Activated CD4-positive, alpha-beta T cell treated with anti-CD3 and anti-CD28 coated beads, Interleukin-2, amount 10 ng/mL, durations not matched to agents 24 days and 14 days (primary cell): ENCODE measurements around the gene SLC13A3. TPM values are rescaled to one million over a fixed set of nuclear protein-coding genes. Genes with fewer than 3 reads are reported as not detected.

Source experiments
- DNase-seq: peaks from one replicate; pipeline ENCODE4 v3.0.0; 2022
- H3K27ac Mint-ChIP-seq: one replicate; pipeline ENCODE4 v1.8.0; 2022; ENCODE audit warnings: mild to moderate bottlenecking, mixed read lengths
- H3K27me3 Mint-ChIP-seq: one replicate; pipeline ENCODE4 v1.8.0; 2022; ENCODE audit warnings: mixed read lengths
- H3K36me3 Mint-ChIP-seq: one replicate; pipeline ENCODE4 v1.8.0; 2022; ENCODE audit warnings: low read depth, mild to moderate bottlenecking, mixed read lengths
- H3K4me1 Mint-ChIP-seq: one replicate; pipeline ENCODE4 v1.8.0; 2021; ENCODE audit warnings: mixed read lengths
- H3K4me3 Mint-ChIP-seq: one replicate; pipeline ENCODE4 v1.8.0; 2022; ENCODE audit warnings: mild to moderate bottlenecking, moderate library complexity, mixed read lengths
- H3K9me3 Mint-ChIP-seq: one replicate; pipeline ENCODE4 v1.8.0; 2021; ENCODE audit warnings: mixed read lengths
- intact Hi-C: fragments of 100-400 bp; cut with micrococcal nuclease; formaldehyde crosslinking; loops from one replicate; pipeline ENCODE4 v1.15.1; 2023
- total RNA-seq: library from RNA; stranded (reverse); gene quantifications from 2 replicates; pipeline ENCODE4 v1.2.3, GENCODE V29; 2022

The SLC13A3 gene
- total RNA-seq, 1 donor from 2014 or later = not detected

DNA sequence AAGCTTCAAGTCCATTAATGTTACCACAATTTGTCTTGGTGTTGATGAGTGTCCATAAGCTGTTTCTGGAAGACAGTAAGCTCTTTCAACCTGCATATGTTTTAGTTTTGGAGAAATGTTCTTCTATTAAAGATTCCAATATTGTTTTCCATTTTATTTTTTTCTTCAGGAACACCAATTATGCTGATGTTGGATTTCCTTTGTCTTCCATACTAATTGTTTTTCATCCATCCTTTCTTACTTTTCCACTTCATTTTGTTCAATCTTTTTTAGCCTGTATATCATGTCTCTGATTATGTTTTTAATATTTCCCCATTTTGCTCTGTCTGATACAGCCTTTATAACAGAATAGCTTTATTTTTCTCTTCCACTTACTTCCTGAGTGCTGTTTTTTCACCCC is 21.9 kb downstream of the SLC13A3 start:
- Mint-ChIP-seq H3K4me3 (no peak overlapping the region), H3K36me3 (peaks cover under 1% of the 10 kb centered on the region), H3K27me3 (peaks cover 33% of the 10 kb centered on the region), H3K4me1 (peaks cover 6% of the 10 kb centered on the region), H3K9me3 (peaks cover 7% of the 10 kb centered on the region), H3K27ac (no peak overlapping the region)
- intact Hi-C loops = no loop called here
- DNase-seq = no peak

DNA sequence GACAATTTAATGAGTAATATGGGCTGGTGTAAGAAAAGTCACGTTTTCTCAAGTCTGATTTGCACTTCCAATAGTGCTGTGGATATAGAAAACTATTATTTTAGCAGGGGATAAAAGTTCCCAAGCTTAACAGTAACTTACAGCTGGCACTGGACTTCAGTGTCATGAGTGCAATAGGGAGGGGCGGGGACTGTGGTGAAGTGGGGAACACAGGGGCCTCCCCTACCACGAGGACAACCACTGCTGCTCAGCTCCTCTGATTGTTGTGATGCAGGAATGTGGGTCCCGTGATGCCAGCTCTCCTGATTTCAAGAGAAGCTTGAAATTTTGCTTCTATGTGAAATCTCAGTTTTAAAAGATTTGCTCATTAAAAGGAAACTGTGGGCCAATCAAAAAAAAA is 24.0 kb downstream of the SLC13A3 start:
- Mint-ChIP-seq H3K4me3 (no peak overlapping the region), H3K27me3 (peaks cover 44% of the 10 kb centered on the region), H3K9me3 (peaks cover 20% of the 10 kb centered on the region), H3K4me1 (peaks cover 6% of the 10 kb centered on the region), H3K36me3 (peaks cover 2% of the 10 kb centered on the region), H3K27ac (no peak overlapping the region)
- DNase-seq = no peak
- intact Hi-C loops = no loop called here

DNA sequence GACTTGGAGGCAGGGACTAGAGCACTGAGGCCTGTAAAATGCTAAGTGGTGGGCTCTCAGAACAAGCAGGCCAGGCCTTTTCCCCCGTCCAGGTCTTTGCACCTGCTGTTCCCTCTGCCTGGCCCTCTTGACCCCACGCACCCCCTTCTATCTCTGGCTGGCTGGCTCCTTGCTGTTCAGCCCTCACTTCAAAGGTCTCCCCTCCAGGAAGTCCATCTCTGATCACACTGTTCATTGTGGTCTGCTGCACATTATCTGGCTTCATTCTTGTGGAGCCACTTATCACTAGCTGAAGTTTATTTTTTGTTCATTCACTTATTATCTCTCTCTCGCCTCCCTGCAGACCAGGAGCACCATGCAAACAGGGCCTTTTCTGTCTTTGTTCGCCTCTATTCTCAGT is 24.5 kb downstream of the SLC13A3 start:
- DNase-seq = no peak
- H3K36me3 Mint-ChIP-seq = peaks cover 2% of the 10 kb centered on the region
- H3K4me1 Mint-ChIP-seq = peaks cover 6% of the 10 kb centered on the region
- no peak overlapping the region for H3K27ac Mint-ChIP-seq
- intact Hi-C loops = no loop called here
- peaks cover 20% of the 10 kb centered on the region for H3K9me3 Mint-ChIP-seq
- peaks cover 48% of the 10 kb centered on the region for H3K27me3 Mint-ChIP-seq
- no peak overlapping the region for H3K4me3 Mint-ChIP-seq

DNA sequence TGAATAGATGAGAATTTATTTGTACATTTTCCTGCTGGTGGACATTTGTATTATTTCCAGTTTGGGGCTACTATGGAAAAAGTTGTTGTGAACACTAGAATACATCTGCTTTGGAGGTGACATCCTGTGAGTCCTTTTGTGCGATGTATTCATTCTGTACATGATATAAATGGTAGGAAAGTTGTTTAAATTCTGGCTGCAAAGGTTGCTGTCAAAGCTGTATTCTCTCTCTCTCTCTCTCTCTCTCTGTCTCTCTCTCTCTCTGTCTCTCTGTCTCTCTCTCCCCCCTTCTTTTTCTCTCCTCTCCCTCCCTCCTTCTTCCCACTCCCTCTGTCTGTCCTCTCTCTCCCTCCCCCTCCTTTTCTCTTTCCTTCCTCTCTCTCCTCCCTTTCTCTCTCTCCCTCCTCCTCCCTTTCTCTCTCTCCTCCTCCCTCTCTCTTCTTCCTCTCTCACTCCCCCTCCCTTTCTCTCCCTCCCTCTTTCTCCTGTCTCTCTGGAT is 25.3 kb downstream of the SLC13A3 start:
- Mint-ChIP-seq H3K36me3 (peaks cover 2% of the 10 kb centered on the region), H3K27me3 (peaks cover 51% of the 10 kb centered on the region), H3K4me3 (no peak overlapping the region), H3K27ac (no peak overlapping the region), H3K9me3 (peaks cover 20% of the 10 kb centered on the region), H3K4me1 (peaks cover under 1% of the 10 kb centered on the region)
- intact Hi-C loops = no loop called here
- DNase-seq = no peak

DNA sequence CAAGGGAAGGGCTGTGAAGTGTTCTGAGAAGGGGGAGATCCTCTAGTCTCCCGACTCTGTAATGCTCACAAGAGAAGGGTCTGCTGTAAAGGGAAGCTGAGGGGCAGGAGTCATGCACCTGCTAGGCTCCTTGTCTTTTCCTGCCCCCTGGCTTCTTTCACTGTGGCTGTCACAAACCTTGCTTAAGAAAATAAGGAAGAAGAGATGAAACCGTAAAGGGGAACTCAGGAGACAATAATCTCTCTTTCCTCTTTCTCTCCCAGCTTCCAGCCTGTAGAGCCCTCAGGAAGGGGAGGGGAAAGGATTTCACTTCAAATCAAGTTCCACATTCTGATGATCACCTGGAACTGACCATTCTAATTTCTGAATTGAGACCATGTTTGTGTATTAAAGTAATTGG is 26.3 kb downstream of the SLC13A3 start:
- H3K4me3 Mint-ChIP-seq = no peak overlapping the region
- no peaks in the 10 kb centered on the region for H3K4me1 Mint-ChIP-seq

DNA sequence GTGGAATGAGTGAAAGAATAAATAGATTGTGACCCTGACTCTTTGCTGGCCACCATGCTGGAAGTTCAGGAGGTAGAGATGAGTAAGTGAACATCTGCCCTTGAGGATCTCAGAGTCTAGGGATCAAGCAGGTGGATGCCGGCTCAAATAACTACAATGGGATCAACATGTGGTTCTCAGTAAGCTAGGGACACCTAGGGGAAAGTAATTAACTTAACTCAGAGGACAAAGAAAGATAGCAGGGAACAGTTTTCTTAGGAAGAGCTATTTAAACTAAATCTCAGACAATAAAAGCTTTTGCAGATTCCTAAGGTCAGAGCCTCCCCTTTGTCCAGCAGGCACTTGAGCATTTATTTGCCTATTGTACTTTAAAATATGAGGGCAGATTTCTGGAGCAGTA is 29.1 kb downstream of the SLC13A3 start:
- peaks cover 12% of the 10 kb centered on the region for H3K9me3 Mint-ChIP-seq
- H3K4me3 Mint-ChIP-seq = no peak overlapping the region
- peaks cover 2% of the 10 kb centered on the region for H3K36me3 Mint-ChIP-seq
- intact Hi-C loops = no loop called here
- peaks cover 54% of the 10 kb centered on the region for H3K27me3 Mint-ChIP-seq
- H3K4me1 Mint-ChIP-seq = no peaks in the 10 kb centered on the region
- no peak for DNase-seq
- H3K27ac Mint-ChIP-seq = no peak overlapping the region

More for the DNA sequence above, 26.3 kb downstream of the SLC13A3 start:
- no peak for DNase-seq
- Mint-ChIP-seq H3K36me3 (peaks cover 2% of the 10 kb centered on the region), H3K27ac (no peak overlapping the region), H3K9me3 (peaks cover 20% of the 10 kb centered on the region), H3K27me3 (peaks cover 53% of the 10 kb centered on the region)
- intact Hi-C loops = no loop called here

DNA sequence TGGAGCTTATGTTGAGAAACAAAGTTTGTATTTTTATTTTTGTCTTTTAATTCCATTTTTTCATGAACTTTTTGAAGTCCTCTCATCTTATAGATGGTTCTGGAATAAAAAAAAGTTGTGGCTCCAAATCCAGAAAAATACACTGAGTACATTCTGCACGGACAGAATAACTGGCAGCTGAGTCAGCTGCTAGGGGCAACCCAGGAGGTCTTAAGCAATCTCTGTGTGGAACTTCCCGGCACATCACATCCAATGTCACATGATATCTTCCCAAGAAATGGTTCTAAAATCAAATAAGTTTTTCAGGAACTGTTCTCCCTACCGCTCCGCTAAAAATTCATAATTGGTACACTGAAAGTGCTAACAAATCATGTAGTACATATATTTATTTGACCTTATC is 29.8 kb downstream of the SLC13A3 start:
- Mint-ChIP-seq H3K27me3 (peaks cover 51% of the 10 kb centered on the region), H3K27ac (no peak overlapping the region), H3K4me3 (no peak overlapping the region), H3K36me3 (peaks cover 2% of the 10 kb centered on the region), H3K4me1 (no peaks in the 10 kb centered on the region), H3K9me3 (peaks cover 12% of the 10 kb centered on the region)
- DNase-seq = no peak
- intact Hi-C loops = no loop called here

DNA sequence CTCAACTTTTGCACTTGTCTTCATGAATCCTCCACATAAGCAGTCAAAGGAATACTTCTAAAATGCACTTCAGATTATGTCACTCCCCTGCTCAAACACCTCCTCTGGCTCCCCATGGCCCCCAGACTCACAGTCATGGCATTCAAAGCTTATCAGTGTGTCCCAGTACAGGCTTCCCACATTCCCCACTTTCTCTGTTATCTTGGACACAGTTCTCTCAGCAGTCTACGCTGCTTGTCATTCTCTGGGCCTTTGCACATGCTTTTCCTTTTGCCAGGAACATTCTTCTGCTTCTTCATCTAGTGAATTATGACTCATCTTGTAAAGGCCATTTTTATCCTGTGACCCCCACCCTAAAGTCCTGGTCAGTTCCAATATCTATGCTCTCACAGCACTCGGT is 31.8 kb downstream of the SLC13A3 start:
- Mint-ChIP-seq H3K27me3 (peaks cover 46% of the 10 kb centered on the region), H3K4me3 (no peak overlapping the region), H3K27ac (no peak overlapping the region), H3K36me3 (peaks cover 2% of the 10 kb centered on the region), H3K4me1 (no peaks in the 10 kb centered on the region), H3K9me3 (peaks cover 12% of the 10 kb centered on the region)
- intact Hi-C loops = no loop called here
- no peak for DNase-seq

DNA sequence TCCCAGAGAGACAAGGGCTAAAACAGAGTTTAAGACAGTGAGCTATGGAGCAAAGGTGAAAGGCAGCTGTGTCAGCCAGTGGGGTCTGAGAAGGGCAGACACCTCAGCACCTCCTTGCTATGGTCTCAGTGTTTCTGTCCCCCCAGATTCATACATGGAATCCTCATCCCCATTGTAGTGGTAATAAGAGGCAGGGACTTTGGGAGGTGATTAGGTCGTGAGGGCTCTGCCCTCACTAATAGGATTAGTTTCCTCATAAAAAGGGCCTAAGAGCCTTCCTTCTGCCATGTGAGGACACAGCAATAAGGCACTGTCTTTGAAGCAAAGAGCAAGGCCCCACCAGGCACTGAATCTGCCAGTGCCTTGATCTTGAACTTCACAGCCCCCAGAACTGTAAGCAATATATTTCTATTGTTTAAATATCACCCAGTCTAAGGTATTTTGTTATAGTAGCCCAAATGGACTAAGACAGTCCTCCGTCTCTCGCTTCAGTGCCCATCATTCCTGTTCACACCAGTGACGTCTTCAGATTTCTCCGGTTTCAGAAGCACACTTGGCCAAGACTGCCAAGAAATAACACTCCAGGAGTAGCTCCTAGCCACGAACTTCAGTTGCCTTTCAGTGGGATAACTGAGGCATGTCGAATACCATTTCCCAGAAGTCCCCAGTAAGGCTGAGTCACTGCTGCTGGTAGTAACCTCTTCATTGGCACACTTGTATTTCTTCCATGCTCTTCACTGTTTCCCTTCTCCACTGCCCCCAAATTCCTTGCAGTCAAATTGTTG is 32.8 kb downstream of the SLC13A3 start:
- H3K36me3 Mint-ChIP-seq = no peaks in the 10 kb centered on the region
- H3K27me3 Mint-ChIP-seq = peaks cover 39% of the 10 kb centered on the region
- no peak overlapping the region for H3K27ac Mint-ChIP-seq
- DNase-seq = no peak
- intact Hi-C loops = no loop called here
- no peaks in the 10 kb centered on the region for H3K4me1 Mint-ChIP-seq
- no peak overlapping the region for H3K4me3 Mint-ChIP-seq
- peaks cover 4% of the 10 kb centered on the region for H3K9me3 Mint-ChIP-seq

DNA sequence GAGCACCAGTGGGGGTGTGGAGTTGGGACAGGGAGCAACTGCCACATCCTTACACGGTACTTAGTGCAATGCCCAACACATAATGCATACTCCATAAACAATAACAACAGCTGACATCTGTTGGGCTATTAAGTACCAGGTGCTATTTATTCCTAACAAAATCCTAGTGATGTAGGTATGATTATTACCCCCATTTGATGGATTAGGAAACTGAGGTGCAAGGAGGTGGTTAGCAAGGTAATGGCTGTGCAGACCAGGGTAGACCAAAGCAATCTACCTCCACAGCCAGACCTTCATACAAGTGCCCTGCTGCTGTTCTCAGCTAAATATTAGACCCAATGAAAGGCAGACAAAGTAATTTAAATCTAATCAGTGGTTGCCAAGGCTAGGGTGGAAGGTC is 36.8 kb downstream of the SLC13A3 start:
- no peak for DNase-seq
- Mint-ChIP-seq H3K27ac (no peak overlapping the region), H3K4me3 (no peak overlapping the region), H3K9me3 (no peaks in the 10 kb centered on the region), H3K27me3 (peaks cover 23% of the 10 kb centered on the region), H3K36me3 (no peaks in the 10 kb centered on the region), H3K4me1 (no peaks in the 10 kb centered on the region)
- intact Hi-C loops = no loop called here

DNA sequence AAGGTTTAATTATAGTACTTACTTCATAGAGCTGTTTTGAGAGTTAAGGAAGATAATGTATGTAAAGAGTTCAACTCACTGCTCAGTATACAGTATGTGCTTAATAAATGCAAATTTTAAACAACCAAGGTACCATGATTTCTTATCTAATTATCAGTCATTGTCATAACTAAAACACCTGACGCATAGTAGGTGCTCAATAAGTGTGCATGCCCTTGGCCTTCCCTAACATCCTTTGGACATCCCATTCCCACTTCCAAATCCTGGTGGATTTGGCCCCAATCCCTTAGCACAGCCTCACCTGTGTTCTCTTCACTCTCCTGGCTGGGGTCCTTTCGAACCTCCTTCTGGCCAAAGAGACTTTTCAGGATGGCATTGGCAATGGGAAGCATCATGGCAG is 41.1 kb downstream of the SLC13A3 start:
- H3K9me3 Mint-ChIP-seq = no peaks in the 10 kb centered on the region
- no peak overlapping the region for H3K4me3 Mint-ChIP-seq
- intact Hi-C loops = no loop called here
- DNase-seq = no peak
- peaks cover 16% of the 10 kb centered on the region for H3K27me3 Mint-ChIP-seq
- H3K4me1 Mint-ChIP-seq = no peaks in the 10 kb centered on the region
- H3K36me3 Mint-ChIP-seq = no peaks in the 10 kb centered on the region
- no peak overlapping the region for H3K27ac Mint-ChIP-seq

DNA sequence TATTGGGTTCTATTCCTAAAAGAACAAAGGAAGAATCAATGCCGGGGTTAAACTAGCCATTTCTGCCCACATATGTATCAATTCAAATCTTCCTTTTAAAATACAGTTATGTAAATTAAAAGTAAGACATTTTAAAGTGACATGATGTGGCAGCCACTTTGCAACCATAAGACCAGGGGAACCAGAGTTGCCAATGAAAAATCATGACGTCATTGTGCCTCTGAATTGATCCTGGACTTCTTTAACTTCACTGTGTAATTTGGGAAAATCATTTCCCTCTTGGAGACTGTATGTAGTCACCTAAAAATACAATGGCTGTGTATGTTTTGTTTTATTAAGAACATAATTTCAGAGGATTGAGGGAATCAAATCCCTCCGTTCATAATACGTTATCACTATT is 42.2 kb downstream of the SLC13A3 start:
- DNase-seq = no peak
- H3K4me1 Mint-ChIP-seq = peaks cover 2% of the 10 kb centered on the region

DNA sequence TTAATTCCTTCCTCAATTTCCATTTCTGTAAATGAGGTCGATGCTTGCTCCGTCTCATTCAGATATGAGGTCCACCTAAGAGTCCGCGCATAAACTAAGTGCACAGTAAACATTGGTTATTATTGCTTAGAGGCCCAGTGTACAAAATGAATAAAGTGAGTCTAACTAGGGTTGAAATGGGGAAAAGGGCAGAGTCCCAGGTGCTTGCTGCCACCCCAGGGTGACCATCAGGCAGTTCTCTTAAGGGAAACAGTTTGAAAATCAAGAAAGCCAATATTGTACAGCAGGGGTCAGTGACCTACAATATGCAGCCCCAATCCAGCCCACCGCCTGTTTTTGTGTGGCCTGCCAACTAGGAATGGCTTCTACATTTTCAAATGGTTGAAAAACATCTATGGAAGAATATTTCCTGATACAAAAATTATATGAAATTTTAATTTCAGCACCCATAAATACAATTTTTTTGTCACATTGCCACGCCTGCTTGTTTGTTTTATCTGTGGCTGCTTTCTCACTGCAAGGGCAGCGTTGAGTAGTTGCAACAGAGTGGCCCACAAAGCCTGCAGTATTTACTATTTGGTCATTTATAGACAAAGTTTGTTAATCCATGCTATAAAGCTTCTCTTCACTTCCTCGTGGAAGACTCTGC is 43.3 kb downstream of the SLC13A3 start:
- DNase-seq = no peak
- intact Hi-C loops = loop anchor here (1.0 kb wide), 1 partner anchor 9 kb away; no protein-coding TSS in a partner anchor
- Mint-ChIP-seq H3K4me1 (peaks cover 5% of the 10 kb centered on the region), H3K27me3 (peaks cover 11% of the 10 kb centered on the region), H3K4me3 (no peak overlapping the region), H3K27ac (no peak overlapping the region), H3K9me3 (no peaks in the 10 kb centered on the region), H3K36me3 (no peaks in the 10 kb centered on the region)

More for the DNA sequence above, 42.2 kb downstream of the SLC13A3 start:
- Mint-ChIP-seq H3K4me3 (no peak overlapping the region), H3K36me3 (no peaks in the 10 kb centered on the region), H3K9me3 (no peaks in the 10 kb centered on the region), H3K27me3 (peaks cover 13% of the 10 kb centered on the region), H3K27ac (no peak overlapping the region)
- intact Hi-C loops = no loop called here

DNA sequence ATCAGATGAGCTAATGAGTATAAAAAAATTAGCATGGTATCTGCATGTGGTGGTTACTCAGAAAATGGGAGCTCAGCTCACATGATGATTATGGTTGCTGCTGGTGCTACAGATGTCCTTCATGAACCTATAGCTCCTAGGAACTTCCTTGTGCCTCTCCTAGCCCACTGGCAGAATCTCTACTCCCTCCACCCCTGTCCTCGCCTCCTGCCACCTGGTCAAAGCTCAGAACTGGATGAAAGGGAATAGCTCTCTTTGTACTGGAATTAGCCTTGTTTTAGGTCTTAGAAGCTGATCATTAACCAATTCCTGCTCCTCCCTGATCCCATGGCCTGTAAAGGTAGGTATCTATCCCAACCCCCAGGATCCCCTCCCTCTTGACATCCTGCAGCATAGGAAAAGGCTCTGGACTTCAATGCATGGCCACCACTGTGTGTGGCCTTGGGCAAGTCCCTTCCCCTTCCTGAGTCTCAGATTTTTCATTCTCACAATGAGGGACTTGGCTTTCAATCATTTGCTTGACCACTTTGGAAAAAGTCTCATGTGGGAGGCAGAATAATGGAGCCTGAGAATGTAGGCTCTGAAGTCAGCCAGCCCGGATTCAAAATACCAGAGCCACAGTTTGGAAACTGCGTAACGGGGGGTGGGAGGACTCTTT is 43.9 kb downstream of the SLC13A3 start:
- Mint-ChIP-seq H3K4me3 (no peak overlapping the region), H3K27ac (no peak overlapping the region), H3K27me3 (peaks cover 11% of the 10 kb centered on the region), H3K9me3 (no peaks in the 10 kb centered on the region), H3K36me3 (no peaks in the 10 kb centered on the region), H3K4me1 (peaks cover 5% of the 10 kb centered on the region)
- no peak for DNase-seq
- intact Hi-C loops = loop anchor here (1.0 kb wide), 1 partner anchor 8 kb away; no protein-coding TSS in a partner anchor
